GM12878 (cell line): Measurements from ENCODE around the gene AP1G2. TPM values are rescaled to one million over a fixed set of nuclear protein-coding genes. Genes with fewer than 3 reads are reported as not detected.

Source experiments
- ATAC-seq: fragments of 200-7000 bp; cut with Tn5 transposase; 3 replicates; pipeline ENCODE4 v1.9.1; 2020; ENCODE audit warnings: mild to moderate bottlenecking, moderate library complexity
- BruUV-seq: library from RNA; stranded (reverse); fragments of 400-500 nt; replicated peaks from 2 replicates; lab custom pipeline; 2021; lab: Mats Ljungman, UMichigan
- CTCF ChIA-PET: fragments of 300-600 bp; sonication (Branson Sonifier 250); formaldehyde crosslinking; extraction: SDS; loops from one replicate; lab custom pipeline; 2021; ENCODE audit warnings: inconsistent platforms; lab: Yijun Ruan, JAX
- POLR2A ChIA-PET: fragments of 350-600 bp; formaldehyde crosslinking; extraction: SDS; loops from one replicate; lab custom pipeline; 2021; ENCODE audit warnings: inconsistent platforms; lab: Charles Lee
- RAD21 ChIA-PET: fragments of 300-600 bp; sonication (Branson Sonifier 250); formaldehyde crosslinking; loops from one replicate; lab custom pipeline; 2023; ENCODE audit warnings: antibody characterized with exemption; ENCODE audit not compliant: unreplicated experiment; lab: Charles Lee
- SMC1A ChIA-PET: fragments of 300-600 bp; sonication (Branson Sonifier 250); formaldehyde crosslinking; loops from one replicate; lab custom pipeline; 2023; ENCODE audit not compliant: unreplicated experiment, uncharacterized antibody; lab: Charles Lee
- DNase-seq: peaks from one replicate; pipeline ENCODE4 v3.0.0-alpha.2; 2011; ENCODE audit warnings: low read depth, low spot score
- FAIRE-seq: peaks from 3 replicates; lab custom pipeline; 2011; peaks lifted over from hg19 to GRCh38; lab: Jason Lieb, UNC
- H2AFZ ChIP-seq: 2 replicates; pipeline ENCODE4 v1.6.0; 2011; ENCODE audit warnings: low read depth, low read length, control low read depth; ENCODE audit not compliant: control insufficient read depth
- H3K27ac ChIP-seq: 2 replicates; pipeline ENCODE4 v1.5.1; 2011; ENCODE audit warnings: control low read depth; ENCODE audit not compliant: control insufficient read depth, insufficient read depth
- H3K27me3 ChIP-seq, 2 experiments: replicated peaks in 1 of 2; 2 replicates each; pipeline versions ENCODE4 v1.6.0 to v1.6.1; 2011; ENCODE audit warnings: low read length in 1 of 2; ENCODE audit not compliant: control insufficient read depth in 2 of 2, insufficient read depth in 2 of 2
- H3K36me3 ChIP-seq, 2 experiments: 2 replicates each; pipeline ENCODE4 v1.5.1; 2011; ENCODE audit warnings: low read length in 1 of 2; ENCODE audit not compliant: control insufficient read depth in 2 of 2, insufficient read depth in 2 of 2
- H3K4me1 ChIP-seq: 2 replicates; pipeline ENCODE4 v1.6.1; 2011; ENCODE audit warnings: mild to moderate bottlenecking, low read length, moderate library complexity, mixed read lengths; ENCODE audit not compliant: control insufficient read depth, insufficient read depth
- H3K4me2 ChIP-seq: 2 replicates; pipeline ENCODE4 v1.6.0; 2011; ENCODE audit warnings: control low read depth; ENCODE audit not compliant: control insufficient read depth, insufficient read depth
- H3K4me3 ChIP-seq: fragments of 200-600 bp; sonication (generic); 2 replicates; pipeline ENCODE4 v1.5.1; 2016
- H3K79me2 ChIP-seq: 2 replicates; pipeline ENCODE4 v1.6.0; 2011; ENCODE audit warnings: low read length; ENCODE audit not compliant: control insufficient read depth, insufficient read depth
- H3K9ac ChIP-seq: 2 replicates; pipeline ENCODE4 v1.8.0; 2011; ENCODE audit warnings: low read length, control low read depth, mixed read lengths; ENCODE audit not compliant: control insufficient read depth, insufficient read depth
- H3K9me3 ChIP-seq: replicated peaks from 3 replicates; pipeline ENCODE4 v1.5.1; 2011; ENCODE audit warnings: mild to moderate bottlenecking, low read length; ENCODE audit not compliant: control insufficient read depth, insufficient read depth
- H4K20me1 ChIP-seq: 2 replicates; pipeline ENCODE4 v1.6.0; 2011; ENCODE audit not compliant: control insufficient read depth, insufficient read depth
- GABPA ChIP-seq: IDR thresholded peaks from 2 replicates; pipeline ENCODE4 v1.6.1; 2014; ENCODE audit warnings: antibody characterized with exemption, low read depth, mild to moderate bottlenecking, inconsistent platforms
- SPI1 ChIP-seq: IDR thresholded peaks from 2 replicates; pipeline ENCODE4 v1.6.1; 2011; ENCODE audit warnings: low read depth, mild to moderate bottlenecking, low read length, moderate library complexity, borderline replicate concordance; ENCODE audit not compliant: insufficient read depth
- WGBS: methylation state at CpG from one replicate; pipeline ENCODE4 v1.1.6; 2016; ENCODE audit warnings: low lambda C conversion rate; ENCODE audit not compliant: insufficient replicate concordance, insufficient coverage; ENCODE audit errors: missing lambda C conversion rate; 5-methylcytosine and 5-hydroxymethylcytosine counted together
- in situ Hi-C: fragments of 300-500 bp; cut with MboI; formaldehyde crosslinking; loops from 9 replicates; pipeline ENCODE4 v1.14.3; 2018; ENCODE audit warnings: mixed read lengths
- intact Hi-C: fragments of 100-400 bp; cut with micrococcal nuclease; formaldehyde crosslinking; loops from one replicate; pipeline ENCODE4 v1.14.2; 2022; ENCODE audit not compliant: unreplicated experiment
- polyA plus RNA-seq, 11 experiments: library from polyadenylated mRNA; depleted of rRNA in 4 of 11; unstranded in 6 of 11; stranded (reverse) in 5 of 11; fragments of >200 nt; fragmentation: Nextera tagmentation in 4 of 11; fragmentation: Illumina TruSeq in 1 of 11; extraction: Ambion mirVana in 4 of 11; extraction: Trizol in 1 of 11; gene quantifications; 1 replicate in 1 of 11; 2 replicates in 10 of 11; pipeline versions ENCODE4 v1.2.1 to v1.2.3, GENCODE V29; 2011 to 2016; ENCODE audit warnings: inconsistent platforms in 2 of 11, missing spikeins in 2 of 11, low read depth in 1 of 11
- total RNA-seq, 4 experiments: library from RNA; depleted of rRNA in 3 of 4; stranded (reverse); fragments of >200 nt in 3 of 4; fragmentation: Illumina TruSeq in 1 of 4; extraction: Trizol in 1 of 4; gene quantifications; 2 replicates each; pipeline versions ENCODE4 v1.2.1 to v1.2.3, GENCODE V29; 2013 to 2021
- TF ChIP-seq, protein P1 (sequence below): fragments of 450-650 bp; IDR thresholded peaks from 2 replicates; pipeline ENCODE4 v1.6.1; 2017; ENCODE audit warnings: mild to moderate bottlenecking, moderate library complexity
- TF ChIP-seq, protein P2 (sequence below): fragments of 450-650 bp; IDR thresholded peaks from 2 replicates; pipeline ENCODE4 v1.6.1; 2016; ENCODE audit warnings: mild to moderate bottlenecking, moderate library complexity, borderline replicate concordance

Gene AP1G2
- total and polyA plus RNA-seq, 10 of the 15 experiments (the other 5 are each of a cell fraction or from before 2014, with no cell fraction given) = 41.5 to 146 (median 103) TPM

GRCh38 chr14:23590198-23590597, 22.6 kb upstream of the AP1G2 start (continued):
- TF ChIP-seq, protein P1, sequence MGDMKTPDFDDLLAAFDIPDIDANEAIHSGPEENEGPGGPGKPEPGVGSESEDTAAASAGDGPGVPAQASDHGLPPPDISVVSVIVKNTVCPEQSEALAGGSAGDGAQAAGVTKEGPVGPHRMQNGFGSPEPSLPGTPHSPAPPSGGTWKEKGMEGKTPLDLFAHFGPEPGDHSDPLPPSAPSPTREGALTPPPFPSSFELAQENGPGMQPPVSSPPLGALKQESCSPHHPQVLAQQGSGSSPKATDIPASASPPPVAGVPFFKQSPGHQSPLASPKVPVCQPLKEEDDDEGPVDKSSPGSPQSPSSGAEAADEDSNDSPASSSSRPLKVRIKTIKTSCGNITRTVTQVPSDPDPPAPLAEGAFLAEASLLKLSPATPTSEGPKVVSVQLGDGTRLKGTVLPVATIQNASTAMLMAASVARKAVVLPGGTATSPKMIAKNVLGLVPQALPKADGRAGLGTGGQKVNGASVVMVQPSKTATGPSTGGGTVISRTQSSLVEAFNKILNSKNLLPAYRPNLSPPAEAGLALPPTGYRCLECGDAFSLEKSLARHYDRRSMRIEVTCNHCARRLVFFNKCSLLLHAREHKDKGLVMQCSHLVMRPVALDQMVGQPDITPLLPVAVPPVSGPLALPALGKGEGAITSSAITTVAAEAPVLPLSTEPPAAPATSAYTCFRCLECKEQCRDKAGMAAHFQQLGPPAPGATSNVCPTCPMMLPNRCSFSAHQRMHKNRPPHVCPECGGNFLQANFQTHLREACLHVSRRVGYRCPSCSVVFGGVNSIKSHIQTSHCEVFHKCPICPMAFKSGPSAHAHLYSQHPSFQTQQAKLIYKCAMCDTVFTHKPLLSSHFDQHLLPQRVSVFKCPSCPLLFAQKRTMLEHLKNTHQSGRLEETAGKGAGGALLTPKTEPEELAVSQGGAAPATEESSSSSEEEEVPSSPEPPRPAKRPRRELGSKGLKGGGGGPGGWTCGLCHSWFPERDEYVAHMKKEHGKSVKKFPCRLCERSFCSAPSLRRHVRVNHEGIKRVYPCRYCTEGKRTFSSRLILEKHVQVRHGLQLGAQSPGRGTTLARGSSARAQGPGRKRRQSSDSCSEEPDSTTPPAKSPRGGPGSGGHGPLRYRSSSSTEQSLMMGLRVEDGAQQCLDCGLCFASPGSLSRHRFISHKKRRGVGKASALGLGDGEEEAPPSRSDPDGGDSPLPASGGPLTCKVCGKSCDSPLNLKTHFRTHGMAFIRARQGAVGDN = no peak
- no peak for TF ChIP-seq GABPA
- TF ChIP-seq, all 136 proteins: peak for 0

DNA sequence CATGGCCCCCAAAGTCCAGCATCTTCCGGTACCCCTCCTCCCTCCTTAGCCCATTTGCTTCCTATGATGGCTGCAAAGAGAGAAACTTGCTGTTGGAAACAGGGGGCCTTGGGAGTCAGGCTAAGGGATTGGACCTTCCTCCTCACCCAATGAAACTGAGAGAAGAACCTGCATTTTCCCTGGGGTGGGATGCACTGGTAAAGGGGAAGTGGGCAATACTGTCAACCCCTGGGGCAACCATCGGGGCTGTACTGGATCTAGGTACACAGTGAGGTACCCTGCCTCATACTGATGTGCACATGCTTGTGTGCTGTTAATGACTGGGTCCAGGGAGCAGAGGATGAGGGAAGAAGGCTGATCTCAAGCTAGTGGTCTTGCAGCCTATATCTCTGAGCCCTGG, 22.0 kb upstream of the AP1G2 start:
- no peaks in the 10 kb centered on the region for H3K36me3 ChIP-seq
- FAIRE-seq (no peak), ATAC-seq (peak; percentile 54), DNase-seq (no peak)
- H3K4me3 ChIP-seq = no peak overlapping the region
- no peaks in the 10 kb centered on the region for H4K20me1 ChIP-seq
- peak overlapping the region; percentile 92 for H2AFZ ChIP-seq
- H3K4me2 ChIP-seq = peak overlapping the region; percentile 35
- TF ChIP-seq SPI1 = peak; percentile 56; the same call in 1 of the 2 replicates
- TF ChIP-seq, protein P2, sequence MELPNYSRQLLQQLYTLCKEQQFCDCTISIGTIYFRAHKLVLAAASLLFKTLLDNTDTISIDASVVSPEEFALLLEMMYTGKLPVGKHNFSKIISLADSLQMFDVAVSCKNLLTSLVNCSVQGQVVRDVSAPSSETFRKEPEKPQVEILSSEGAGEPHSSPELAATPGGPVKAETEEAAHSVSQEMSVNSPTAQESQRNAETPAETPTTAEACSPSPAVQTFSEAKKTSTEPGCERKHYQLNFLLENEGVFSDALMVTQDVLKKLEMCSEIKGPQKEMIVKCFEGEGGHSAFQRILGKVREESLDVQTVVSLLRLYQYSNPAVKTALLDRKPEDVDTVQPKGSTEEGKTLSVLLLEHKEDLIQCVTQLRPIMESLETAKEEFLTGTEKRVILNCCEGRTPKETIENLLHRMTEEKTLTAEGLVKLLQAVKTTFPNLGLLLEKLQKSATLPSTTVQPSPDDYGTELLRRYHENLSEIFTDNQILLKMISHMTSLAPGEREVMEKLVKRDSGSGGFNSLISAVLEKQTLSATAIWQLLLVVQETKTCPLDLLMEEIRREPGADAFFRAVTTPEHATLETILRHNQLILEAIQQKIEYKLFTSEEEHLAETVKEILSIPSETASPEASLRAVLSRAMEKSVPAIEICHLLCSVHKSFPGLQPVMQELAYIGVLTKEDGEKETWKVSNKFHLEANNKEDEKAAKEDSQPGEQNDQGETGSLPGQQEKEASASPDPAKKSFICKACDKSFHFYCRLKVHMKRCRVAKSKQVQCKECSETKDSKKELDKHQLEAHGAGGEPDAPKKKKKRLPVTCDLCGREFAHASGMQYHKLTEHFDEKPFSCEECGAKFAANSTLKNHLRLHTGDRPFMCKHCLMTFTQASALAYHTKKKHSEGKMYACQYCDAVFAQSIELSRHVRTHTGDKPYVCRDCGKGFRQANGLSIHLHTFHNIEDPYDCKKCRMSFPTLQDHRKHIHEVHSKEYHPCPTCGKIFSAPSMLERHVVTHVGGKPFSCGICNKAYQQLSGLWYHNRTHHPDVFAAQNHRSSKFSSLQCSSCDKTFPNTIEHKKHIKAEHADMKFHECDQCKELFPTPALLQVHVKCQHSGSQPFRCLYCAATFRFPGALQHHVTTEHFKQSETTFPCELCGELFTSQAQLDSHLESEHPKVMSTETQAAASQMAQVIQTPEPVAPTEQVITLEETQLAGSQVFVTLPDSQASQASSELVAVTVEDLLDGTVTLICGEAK = no peak
- intact Hi-C loops (loop anchor here (1.0 to 10.0 kb wide), 7 partner anchors 43 to 435 kb away; partner anchors contain the start of gene DHRS4), in situ Hi-C loops (loop anchor here (5.0 kb wide), 1 partner anchor 343 kb away; no protein-coding TSS in a partner anchor)
- WGBS = 75% methylated on average over 2 of the region's 2 CpGs
- H3K9ac ChIP-seq = no peak overlapping the region
- ChIA-PET CTCF (interaction anchor here (0.6 to 4.3 kb wide), 40 partner anchors 8 to 519 kb away, joined by 3 to 91 read pairs (median 5); partner anchors contain the start of genes AP1G2, DHRS2, DHRS4 and THTPA), POLR2A (interaction anchor here (1.3 to 3.2 kb wide), 2 partner anchors 16 to 42 kb away, joined by 5 to 12 read pairs; no protein-coding TSS in a partner anchor), SMC1A (interaction anchor here (0.9 to 3.7 kb wide), 22 partner anchors 10 to 366 kb away, joined by 3 to 44 read pairs (median 5); partner anchors contain the start of genes DHRS2 and JPH4), RAD21 (interaction anchor here (0.6 to 4.5 kb wide), 26 partner anchors 16 to 719 kb away, joined by 3 to 44 read pairs (median 5); no protein-coding TSS in a partner anchor)
- H3K27ac ChIP-seq = no peak overlapping the region
- no peaks in the 10 kb centered on the region for H3K9me3 ChIP-seq
- BruUV-seq = no TSS peak
- H3K79me2 ChIP-seq = no peaks in the 10 kb centered on the region
- H3K4me1 ChIP-seq = peaks cover 8% of the 10 kb centered on the region
- H3K27me3 ChIP-seq = no peaks in the 10 kb centered on the region
